Measurements from ENCODE around the gene OR2V2. TPM values are rescaled to one million over a fixed set of nuclear protein-coding genes. Genes with fewer than 3 reads are reported as not detected.

Gene OR2V2
- total RNA-seq, 1 donor from 2014 or later: not detected

- Mint-ChIP-seq H3K4me1 (peaks cover 33% of the 10 kb centered on the region), H3K27me3 (no peaks in the 10 kb centered on the region), H3K9me3 (no peaks in the 10 kb centered on the region), H3K4me3 (peak overlapping the region; percentile 5), H3K36me3 (ENCODE audit: low read depth) (no peaks in the 10 kb centered on the region), H3K27ac (peak overlapping the region; percentile 51)
- no peak for TF ChIP-seq CTCF (IDR thresholded peaks at IDR 0.05)
- intact Hi-C loops (cut with micrococcal nuclease): loop anchor here (1.0 kb wide), 1 partner anchor 8 kb away; no protein-coding TSS in a partner anchor
- ChIA-PET POLR2A (interaction anchor here (0.7 to 12.3 kb wide), 8 partner anchors 8 to 63 kb away, joined by 3 to 317 read pairs (median 4); partner anchors contain the start of genes RACK1 and TRIM41), CTCF (interaction anchor here (1.4 kb wide), 1 partner anchor 11 kb away, joined by 5 read pairs; no protein-coding TSS in a partner anchor)
- ATAC-seq (ENCODE audit: low read depth) (peak; percentile 94), DNase-seq (no peak)
Measured at GRCh38 chr5:181198905-181199519, 51.6 kb downstream of the OR2V2 start.

GRCh38 chr5:181199881-181200638 lies 52.7 kb downstream of the OR2V2 start:
- Mint-ChIP-seq H3K9me3 (no peaks in the 10 kb centered on the region), H3K36me3 (ENCODE audit: low read depth) (no peaks in the 10 kb centered on the region), H3K4me1 (peaks cover 36% of the 10 kb centered on the region), H3K27me3 (no peaks in the 10 kb centered on the region), H3K4me3 (no peak overlapping the region), H3K27ac (peak overlapping the region; percentile 46)
- DNase-seq (no peak), ATAC-seq (ENCODE audit: low read depth) (no peak)
- intact Hi-C loops (cut with micrococcal nuclease): loop anchor here (1.0 kb wide), 1 partner anchor 9 kb away; no protein-coding TSS in a partner anchor
- ChIA-PET CTCF (no interaction called here), POLR2A (interaction anchor here (1.3 to 12.3 kb wide), 4 partner anchors 9 to 62 kb away, joined by 6 to 317 read pairs (median 14); partner anchors contain the start of gene TRIM41)
- TF ChIP-seq CTCF (IDR thresholded peaks at IDR 0.05): no peak

- TF ChIP-seq CTCF (IDR thresholded peaks at IDR 0.05): no peak
- Mint-ChIP-seq H3K27me3 (peaks cover 2% of the 10 kb centered on the region), H3K36me3 (ENCODE audit: low read depth) (no peaks in the 10 kb centered on the region), H3K4me3 (no peak overlapping the region), H3K9me3 (no peaks in the 10 kb centered on the region), H3K4me1 (peaks cover 41% of the 10 kb centered on the region), H3K27ac (no peak overlapping the region)
- intact Hi-C loops (cut with micrococcal nuclease): no loop called here
- DNase-seq: no peak
- CTCF ChIA-PET: interaction anchor here (0.9 kb wide), 1 partner anchor 9 kb away, joined by 3 read pairs; no protein-coding TSS in a partner anchor
- POLR2A ChIA-PET: interaction anchor here (0.6 to 12.3 kb wide), 4 partner anchors 12 to 22 kb away, joined by 3 to 317 read pairs (median 14); partner anchors contain the start of gene TRIM41
- ATAC-seq (ENCODE audit: low read depth): no peak
Measured at GRCh38 chr5:181200816-181201215, 53.4 kb downstream of the OR2V2 start.

- H3K27ac Mint-ChIP-seq: peak overlapping the region; percentile 30
- H3K4me3 Mint-ChIP-seq: peak overlapping the region; percentile 85
- DNase-seq (no peak), ATAC-seq (ENCODE audit: low read depth) (no peak)
- no peak for TF ChIP-seq CTCF (IDR thresholded peaks at IDR 0.05)
- POLR2A ChIA-PET: interaction anchor here (0.6 to 12.3 kb wide), 3 partner anchors 14 to 45 kb away, joined by 3 to 317 read pairs (median 19); partner anchors contain the start of gene TRIM41
- H3K27me3 Mint-ChIP-seq: peaks cover 15% of the 10 kb centered on the region
- H3K4me1 Mint-ChIP-seq: peaks cover 59% of the 10 kb centered on the region
- intact Hi-C loops (cut with micrococcal nuclease): no loop called here
- H3K36me3 Mint-ChIP-seq (ENCODE audit: low read depth): peaks cover 9% of the 10 kb centered on the region
- no peaks in the 10 kb centered on the region for H3K9me3 Mint-ChIP-seq
- CTCF ChIA-PET: no interaction called here
Measured at GRCh38 chr5:181203093-181203711, 55.8 kb downstream of the OR2V2 start.
